Renal cortical epithelial cell (primary cell): Measurements from ENCODE around the gene SEMA4A. TPM values are rescaled to one million over a fixed set of nuclear protein-coding genes. Genes with fewer than 3 reads are reported as not detected.
"Not testable (repeated sequence)": the region's sequence is repeated elsewhere in the genome, so short reads cannot be mapped to it uniquely, and the experiment has no call there.

Source experiments
- DNase-seq: peaks from one replicate; pipeline ENCODE4 v3.0.0-alpha.2; 2011; ENCODE audit warnings: low read depth
- total RNA-seq: library from RNA; depleted of rRNA; stranded (reverse); fragments of >200 nt; gene quantifications from 2 replicates; pipeline ENCODE4 v1.2.3, GENCODE V29; 2014

The SEMA4A gene
- total RNA-seq = 0.69 and 7.4 TPM in 2 replicates

GRCh38 chr1:156153362-156153761, at the start of gene SEMA4A:
Gene SEMA4A, plus strand, starts transcription at chr1:156153585. Its CDS starts 994 bp downstream, at chr1:156154579.
- peak; percentile 35 for DNase-seq

- peak; percentile 88 for DNase-seq
These were observed 49.1 kb upstream of the SEMA4A start for GRCh38 chr1:156104065-156104810.

- DNase-seq = no peak
These were observed 48.2 kb upstream of the SEMA4A start for GRCh38 chr1:156104861-156105832.

GRCh38 chr1:156106624-156107488, 46.5 kb upstream of the SEMA4A start:
- peak; percentile 64 for DNase-seq

GRCh38 chr1:156108057-156108456, 45.3 kb upstream of the SEMA4A start:
- no peak for DNase-seq

- DNase-seq = no peak
These were observed 44.6 kb upstream of the SEMA4A start for GRCh38 chr1:156108664-156109241.

GRCh38 chr1:156110252-156110651, 43.1 kb upstream of the SEMA4A start:
- no peak for DNase-seq

GRCh38 chr1:156111355-156111962, 41.9 kb upstream of the SEMA4A start:
- peak; percentile 82 for DNase-seq

GRCh38 chr1:156112276-156113137, 40.9 kb upstream of the SEMA4A start:
- no peak for DNase-seq

- DNase-seq = no peak
These were observed 40.0 kb upstream of the SEMA4A start for GRCh38 chr1:156113282-156113950.

GRCh38 chr1:156114101-156114918, 39.1 kb upstream of the SEMA4A start, which contains the start of gene LMNA:
Gene LMNA, plus strand, starts transcription at chr1:156114711. Its CDS starts 208 bp downstream, at chr1:156114919.
- peak; percentile 94 for DNase-seq

GRCh38 chr1:156114919-156115513, 38.4 kb upstream of the SEMA4A start:
- DNase-seq = no peak

GRCh38 chr1:156115514-156116374, 37.6 kb upstream of the SEMA4A start:
- DNase-seq = peak; percentile 73

GRCh38 chr1:156116731-156117130, 36.7 kb upstream of the SEMA4A start:
- DNase-seq = not testable (repeated sequence)

GRCh38 chr1:156117414-156118176, 35.8 kb upstream of the SEMA4A start:
- no peak for DNase-seq
